DMS79 treated with DMSO at 0.1 percent for 48 hours (cell line): ENCODE measurements around the gene FANCC.
"Not testable (repeated sequence)": the region's sequence is repeated elsewhere in the genome, so short reads cannot be mapped to it uniquely, and the experiment has no call there.

Source experiments
- DNase-seq: peaks from one replicate; lab custom pipeline; 2025; lab: John Stamatoyannopoulos, UW

Gene FANCC

GRCh38 chr9:95330720-95331404, 13.4 kb upstream of the FANCC start:
- DNase-seq = no peak

GRCh38 chr9:95329061-95329460, 11.6 kb upstream of the FANCC start:
- not testable (repeated sequence) for DNase-seq

DNA sequence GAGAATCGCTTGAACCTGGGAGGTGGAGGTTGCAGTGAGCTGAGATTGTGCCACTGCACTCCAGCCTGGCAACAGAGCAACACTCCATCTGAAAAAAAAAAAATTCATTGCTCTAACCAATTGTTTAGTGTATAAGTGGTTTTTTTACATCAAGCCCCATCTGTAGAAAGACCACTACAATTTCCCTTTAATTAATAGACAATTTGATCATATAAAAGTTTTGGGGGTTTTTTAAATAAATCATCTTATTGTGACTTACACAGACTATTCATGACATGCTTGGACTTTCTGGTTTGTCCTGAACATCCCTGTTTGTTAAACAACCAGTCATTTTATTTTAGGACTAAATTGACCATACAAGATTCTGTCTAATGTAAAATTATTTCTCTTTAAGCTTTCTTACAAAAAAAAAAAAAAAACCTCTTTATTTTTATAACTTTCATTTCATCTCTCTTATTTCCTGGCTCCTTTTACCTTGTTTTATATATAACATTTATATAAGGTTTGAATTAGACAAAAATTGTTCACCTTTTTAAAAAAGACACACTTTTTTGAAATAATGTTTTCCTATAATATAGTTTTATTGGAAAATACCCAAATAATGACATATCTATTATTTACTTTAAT, 9.8 kb upstream of the FANCC start:
- DNase-seq = no peak

- DNase-seq = no peak
These were observed 7.7 kb upstream of the FANCC start for GRCh38 chr9:95325221-95325620.

DNA sequence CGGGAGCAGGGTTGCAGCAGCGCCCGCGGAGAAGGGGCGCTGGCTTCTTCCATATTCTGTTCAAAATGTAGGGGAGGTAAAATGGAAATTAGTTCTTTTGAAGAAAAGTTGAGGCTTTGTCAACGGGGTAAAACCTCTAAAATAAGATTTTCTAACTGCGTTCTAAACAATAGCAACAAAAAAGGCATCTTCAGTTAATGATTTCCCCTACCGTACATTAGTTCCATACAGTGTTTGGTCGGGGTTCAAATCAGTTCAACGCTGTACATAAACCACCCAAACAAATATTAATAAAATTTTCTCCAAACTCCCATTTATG, 343 bp upstream of the FANCC start:
- DNase-seq = no peak

DNA sequence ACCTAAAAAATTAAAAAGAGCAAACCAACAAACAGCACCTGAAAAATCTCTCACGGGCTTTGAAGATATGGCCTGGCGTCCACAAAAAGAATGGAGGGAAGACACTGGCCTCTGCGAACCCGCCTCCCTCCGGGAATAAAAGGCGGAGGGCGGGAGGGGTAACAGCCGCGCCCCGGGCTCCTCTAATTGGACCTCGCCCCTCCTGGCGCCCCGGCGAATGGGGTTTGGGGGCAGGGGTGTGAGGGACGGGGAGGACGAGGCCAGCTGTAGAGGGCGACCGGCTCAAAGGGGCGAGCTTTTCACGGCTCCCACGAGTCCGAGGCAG, 753 bp downstream of the FANCC start:
- DNase-seq = peak; percentile 65

DNA sequence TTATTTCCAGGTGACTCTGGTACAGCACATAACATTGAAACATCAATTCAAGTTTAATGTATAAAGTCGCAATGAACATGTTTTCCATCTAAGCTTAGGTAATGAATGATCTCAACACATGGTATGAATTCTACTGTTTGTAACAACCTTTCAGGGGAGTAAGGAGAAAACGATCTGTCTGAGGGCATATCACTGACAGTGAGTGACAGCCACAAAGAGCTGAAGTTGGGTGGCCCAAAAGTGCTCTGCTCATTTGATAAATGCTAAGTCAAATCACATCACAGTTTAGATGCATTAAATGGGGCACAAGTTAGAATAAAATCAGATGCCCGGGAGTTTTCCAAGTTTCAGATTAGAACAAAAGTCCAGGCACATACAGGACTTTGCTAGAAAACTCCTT, 1.2 kb downstream of the FANCC start:
- peak; percentile 42 for DNase-seq

DNA sequence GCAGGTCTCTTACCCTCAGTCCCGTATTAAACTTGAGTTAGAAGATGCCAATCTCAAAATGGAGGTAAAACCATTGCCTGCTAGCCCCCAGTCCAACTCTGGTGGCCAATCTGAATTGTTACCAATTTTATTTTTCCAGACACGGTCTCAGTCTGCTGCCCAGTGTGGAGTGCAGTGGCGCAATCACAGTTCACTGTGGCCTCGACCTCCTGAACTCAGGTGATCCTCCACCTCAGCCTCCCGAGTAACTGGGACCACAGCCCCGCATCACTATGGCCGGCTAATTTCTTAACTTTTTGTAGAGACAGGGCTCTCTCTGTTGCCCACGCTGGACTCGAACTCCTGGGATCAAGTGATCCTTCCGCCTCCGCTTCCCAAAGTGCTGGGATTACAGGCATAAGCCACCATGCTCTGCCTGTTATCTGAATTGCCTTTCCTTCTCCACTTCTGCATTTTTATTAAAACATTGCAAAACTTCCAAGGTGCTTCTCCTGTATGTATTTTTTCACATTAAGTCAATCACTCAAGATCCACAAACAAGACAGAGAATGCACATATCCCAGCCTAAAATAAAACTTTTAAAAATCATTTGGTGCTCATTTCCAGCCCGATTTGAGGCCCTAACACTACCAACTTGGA, 2.3 kb downstream of the FANCC start:
- peak; percentile 35 for DNase-seq

DNA sequence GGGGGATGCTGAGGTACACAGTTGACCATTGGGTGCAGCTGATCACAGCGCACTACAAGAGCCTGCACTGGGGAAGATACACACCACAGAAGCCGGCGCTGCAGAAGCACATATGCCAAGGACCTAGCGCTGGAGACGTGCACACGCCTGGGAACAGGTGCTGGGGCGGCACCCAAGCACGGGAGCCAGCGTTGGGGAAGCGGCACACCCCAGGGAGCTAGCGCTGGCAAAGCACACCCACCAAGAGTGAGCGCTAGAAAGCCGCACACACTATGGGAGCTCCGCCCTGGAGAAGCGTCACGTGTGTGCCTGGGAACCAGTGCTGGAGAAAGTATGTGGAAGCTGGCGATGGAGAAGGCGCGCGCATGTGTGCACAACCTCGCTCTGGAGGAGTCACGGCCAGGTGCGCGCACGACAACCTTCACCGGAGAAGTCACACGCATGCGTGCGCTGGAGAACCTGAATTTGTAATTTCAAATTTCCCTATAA, 4.5 kb downstream of the FANCC start:
- DNase-seq = peak; percentile 86

GRCh38 chr9:95311961-95312360, 5.5 kb downstream of the FANCC start:
- DNase-seq = no peak

GRCh38 chr9:95307538-95307937, 10.0 kb downstream of the FANCC start:
- no peak for DNase-seq

DNA sequence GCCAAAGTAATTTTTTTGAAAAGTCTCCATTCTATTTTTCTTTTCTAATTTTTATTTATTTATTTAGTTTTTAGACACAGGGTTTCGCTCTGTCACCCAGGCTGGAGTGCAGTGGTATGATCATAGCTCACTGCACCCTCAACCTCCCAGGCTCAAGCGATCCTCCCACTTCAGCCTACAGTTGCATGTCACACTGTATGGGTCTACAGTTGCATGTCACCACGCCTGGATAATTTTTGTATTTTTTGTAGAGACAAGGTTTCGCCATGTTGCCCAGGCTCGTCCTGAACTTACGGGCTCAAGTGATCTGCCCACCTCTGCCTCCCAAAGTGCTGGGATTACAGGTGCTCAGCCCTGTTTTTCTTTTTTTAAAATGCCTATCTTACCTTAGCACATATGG, 10.7 kb downstream of the FANCC start:
- no peak for DNase-seq

- no peak for DNase-seq
These were observed 11.6 kb downstream of the FANCC start for GRCh38 chr9:95305770-95306492.

DNA sequence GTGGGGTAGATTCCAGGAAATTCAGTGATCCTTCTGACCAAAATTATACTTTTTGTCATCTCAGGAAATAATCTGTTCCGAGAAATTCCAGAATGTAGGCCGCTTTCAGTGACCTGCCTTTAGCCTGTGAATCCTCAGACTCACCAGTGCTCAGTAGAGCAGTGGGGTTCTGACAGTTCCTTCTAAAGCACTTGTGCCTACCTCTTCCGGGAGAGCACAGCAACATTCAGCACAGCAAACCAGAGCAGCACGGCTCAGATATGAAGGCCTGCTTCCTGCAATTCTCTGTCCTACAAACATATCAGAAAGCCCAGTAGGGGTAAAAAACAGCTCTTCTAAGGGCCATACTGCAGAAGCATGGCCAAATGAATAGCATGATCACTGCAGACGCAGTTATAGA, 15.0 kb downstream of the FANCC start:
- no peak for DNase-seq

- no peak for DNase-seq
These were observed 19.7 kb downstream of the FANCC start for GRCh38 chr9:95297760-95298159.

DNA sequence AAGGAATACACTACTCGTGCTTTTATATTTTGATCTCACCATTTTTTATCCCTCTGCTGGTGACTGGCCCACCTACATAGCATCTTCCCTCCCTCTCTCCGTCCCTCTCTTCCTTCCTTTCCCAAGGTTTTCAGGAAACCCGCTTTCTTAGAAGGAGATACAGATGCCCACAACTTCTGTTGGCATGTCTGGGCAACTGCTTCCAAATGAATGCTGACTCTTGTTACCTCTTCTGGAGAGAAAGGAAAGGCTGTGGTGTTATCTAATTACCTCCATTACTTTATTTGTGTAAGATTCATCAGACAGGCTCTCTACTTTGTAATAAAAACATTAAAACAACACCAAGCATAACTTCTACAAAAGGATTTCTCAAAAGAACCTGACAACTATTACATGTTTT, 20.2 kb downstream of the FANCC start:
- peak; percentile 1 for DNase-seq

DNA sequence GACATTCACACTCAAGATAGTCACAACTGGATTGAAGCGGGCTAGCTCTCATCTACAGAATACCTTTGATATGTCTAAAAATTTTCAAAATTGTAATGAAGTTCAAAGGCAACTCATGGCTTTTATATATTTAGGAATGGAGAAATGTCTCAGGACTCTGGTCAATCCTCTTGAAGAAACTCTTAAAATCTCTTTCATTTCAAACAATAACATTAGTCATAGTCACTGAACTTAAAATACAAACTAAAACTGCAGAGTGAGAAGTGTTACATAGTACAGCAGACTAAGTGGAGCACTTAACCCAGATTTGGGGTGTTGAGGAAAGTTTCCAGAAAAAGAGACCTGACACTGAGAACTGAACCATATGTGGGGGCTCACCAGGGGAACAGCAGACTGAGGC, 20.7 kb downstream of the FANCC start:
- no peak for DNase-seq

DNA sequence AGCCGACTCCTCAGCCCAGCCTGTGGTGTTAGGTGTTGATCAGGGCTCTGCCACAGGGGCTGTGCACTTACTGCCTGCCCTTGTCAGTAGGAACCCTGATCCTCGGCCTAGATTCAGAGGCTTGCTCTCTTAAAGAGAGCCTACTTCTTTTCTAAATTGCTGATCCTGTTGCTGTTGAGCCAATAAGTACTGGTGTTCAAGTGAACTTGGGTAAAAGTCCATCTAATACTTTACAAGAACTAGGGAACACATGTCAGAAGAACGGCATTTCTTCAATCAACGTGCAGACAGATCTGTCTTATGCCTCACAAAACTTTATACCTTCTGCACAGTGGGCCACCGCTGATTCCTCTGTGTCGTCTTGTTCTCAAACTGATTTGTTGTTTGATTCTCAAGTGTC, 24.2 kb downstream of the FANCC start:
- DNase-seq = not testable (repeated sequence)

GRCh38 chr9:95292226-95292625, 25.3 kb downstream of the FANCC start:
- DNase-seq = no peak

DNA sequence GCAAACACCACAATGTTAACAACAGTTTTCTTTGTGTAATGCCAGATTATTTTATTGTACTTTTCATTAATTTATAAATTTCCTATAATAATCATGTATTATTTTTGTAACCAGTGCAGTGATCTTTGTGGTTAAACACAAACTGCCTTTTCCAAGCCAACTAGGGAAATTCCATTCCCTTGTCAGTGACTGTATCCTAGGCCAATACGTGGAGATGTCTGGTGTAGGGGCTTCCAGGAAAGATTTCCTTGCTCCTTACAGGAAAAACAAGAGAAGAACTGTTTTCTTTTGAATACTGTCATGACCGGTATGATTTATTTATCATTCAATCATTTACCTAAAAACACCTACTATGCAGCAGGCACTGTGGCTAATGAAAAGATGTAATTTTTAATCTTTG, 31.4 kb downstream of the FANCC start:
- DNase-seq = no peak

DNA sequence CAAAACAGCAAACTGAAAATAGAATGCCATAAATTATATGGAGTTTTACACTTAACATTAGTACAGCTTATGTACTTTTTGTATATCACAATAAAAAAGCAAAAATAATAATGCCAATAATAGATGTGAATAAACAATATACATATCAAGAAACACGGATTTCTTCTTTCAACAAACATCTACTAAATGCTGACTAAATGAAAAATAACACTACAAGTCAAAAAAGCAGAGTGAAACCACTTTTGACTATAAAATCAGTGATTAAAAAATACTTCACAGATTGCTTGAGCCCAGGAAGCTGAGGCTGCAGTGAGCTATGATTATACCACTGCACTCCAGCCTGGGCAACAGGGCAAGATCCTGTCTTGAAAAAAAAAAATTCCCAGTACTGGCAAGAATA, 32.2 kb downstream of the FANCC start:
- no peak for DNase-seq

- no peak for DNase-seq
These were observed 33.1 kb downstream of the FANCC start for GRCh38 chr9:95284162-95285080.
